ENCODE measurements around the gene ZCCHC14. TPM values are rescaled to one million over a fixed set of nuclear protein-coding genes. Genes with fewer than 3 reads are reported as not detected.
A peak's percentile ranks its signal among the peaks of the same experiment; 100 is the strongest.

The ZCCHC14 gene
- total RNA-seq, 1 donor from 2014 or later = 44.8 TPM

DNA sequence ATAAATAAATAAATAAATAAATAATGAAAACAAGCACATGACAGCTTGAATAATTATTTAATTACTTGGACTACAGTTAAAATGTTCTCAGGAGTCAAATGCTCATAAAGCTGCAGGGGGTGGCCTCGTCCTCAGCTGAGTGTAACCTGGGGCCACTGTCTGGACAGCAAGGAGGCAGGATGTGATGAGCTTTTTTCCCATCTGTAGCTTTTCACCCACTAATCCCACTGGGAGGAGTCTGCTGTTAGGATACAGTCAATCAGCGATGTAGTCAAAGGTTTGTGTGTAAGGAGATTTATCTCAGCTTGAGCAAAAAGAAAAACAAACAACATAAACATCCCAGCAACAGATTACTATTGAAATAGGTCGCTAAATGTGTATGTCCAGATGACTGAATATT lies 22.5 kb downstream of the ZCCHC14 start:
- peak overlapping the region; percentile 91 for H3K27ac Mint-ChIP-seq (ENCODE audit: unreplicated experiment)
- DNase-seq (ENCODE audit: extremely low spot score, unreplicated experiment) = no peak
- H3K9me3 Mint-ChIP-seq (ENCODE audit: unreplicated experiment) = no peaks in the 10 kb centered on the region
- H3K36me3 Mint-ChIP-seq (ENCODE audit: unreplicated experiment) = peaks cover 11% of the 10 kb centered on the region
- no peaks in the 10 kb centered on the region for H3K27me3 Mint-ChIP-seq (ENCODE audit: unreplicated experiment)
- no peak overlapping the region for H3K4me3 Mint-ChIP-seq (ENCODE audit: unreplicated experiment)
- TF ChIP-seq, protein P1, sequence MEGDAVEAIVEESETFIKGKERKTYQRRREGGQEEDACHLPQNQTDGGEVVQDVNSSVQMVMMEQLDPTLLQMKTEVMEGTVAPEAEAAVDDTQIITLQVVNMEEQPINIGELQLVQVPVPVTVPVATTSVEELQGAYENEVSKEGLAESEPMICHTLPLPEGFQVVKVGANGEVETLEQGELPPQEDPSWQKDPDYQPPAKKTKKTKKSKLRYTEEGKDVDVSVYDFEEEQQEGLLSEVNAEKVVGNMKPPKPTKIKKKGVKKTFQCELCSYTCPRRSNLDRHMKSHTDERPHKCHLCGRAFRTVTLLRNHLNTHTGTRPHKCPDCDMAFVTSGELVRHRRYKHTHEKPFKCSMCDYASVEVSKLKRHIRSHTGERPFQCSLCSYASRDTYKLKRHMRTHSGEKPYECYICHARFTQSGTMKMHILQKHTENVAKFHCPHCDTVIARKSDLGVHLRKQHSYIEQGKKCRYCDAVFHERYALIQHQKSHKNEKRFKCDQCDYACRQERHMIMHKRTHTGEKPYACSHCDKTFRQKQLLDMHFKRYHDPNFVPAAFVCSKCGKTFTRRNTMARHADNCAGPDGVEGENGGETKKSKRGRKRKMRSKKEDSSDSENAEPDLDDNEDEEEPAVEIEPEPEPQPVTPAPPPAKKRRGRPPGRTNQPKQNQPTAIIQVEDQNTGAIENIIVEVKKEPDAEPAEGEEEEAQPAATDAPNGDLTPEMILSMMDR (IDR thresholded peaks at IDR 0.05) = no peak
- peaks cover 81% of the 10 kb centered on the region for H3K4me1 Mint-ChIP-seq (ENCODE audit: unreplicated experiment)

GRCh38 chr16:87469169-87469568 lies 23.7 kb downstream of the ZCCHC14 start:
- Mint-ChIP-seq H3K27me3 (ENCODE audit: unreplicated experiment) (no peaks in the 10 kb centered on the region), H3K9me3 (ENCODE audit: unreplicated experiment) (no peaks in the 10 kb centered on the region), H3K4me1 (ENCODE audit: unreplicated experiment) (peaks cover 82% of the 10 kb centered on the region), H3K36me3 (ENCODE audit: unreplicated experiment) (peaks cover 3% of the 10 kb centered on the region), H3K27ac (ENCODE audit: unreplicated experiment) (no peak overlapping the region), H3K4me3 (ENCODE audit: unreplicated experiment) (no peak overlapping the region)
- TF ChIP-seq, protein P1 (IDR thresholded peaks at IDR 0.05) = no peak
- DNase-seq (ENCODE audit: extremely low spot score, unreplicated experiment) = no peak

- Mint-ChIP-seq H3K4me1 (ENCODE audit: unreplicated experiment) (peaks cover 86% of the 10 kb centered on the region), H3K27ac (ENCODE audit: unreplicated experiment) (no peak overlapping the region), H3K4me3 (ENCODE audit: unreplicated experiment) (no peak overlapping the region), H3K27me3 (ENCODE audit: unreplicated experiment) (no peaks in the 10 kb centered on the region), H3K9me3 (ENCODE audit: unreplicated experiment) (no peaks in the 10 kb centered on the region), H3K36me3 (ENCODE audit: unreplicated experiment) (no peaks in the 10 kb centered on the region)
- TF ChIP-seq, protein P1 (IDR thresholded peaks at IDR 0.05) = no peak
- no peak for DNase-seq (ENCODE audit: extremely low spot score, unreplicated experiment)
Observed at GRCh38 chr16:87468550-87468949, 24.3 kb downstream of the ZCCHC14 start.

- no peak overlapping the region for H3K4me3 Mint-ChIP-seq (ENCODE audit: unreplicated experiment)
- H3K27ac Mint-ChIP-seq (ENCODE audit: unreplicated experiment) = no peak overlapping the region
- TF ChIP-seq, protein P1 (IDR thresholded peaks at IDR 0.05) = no peak
- H3K4me1 Mint-ChIP-seq (ENCODE audit: unreplicated experiment) = peaks cover 85% of the 10 kb centered on the region
- H3K9me3 Mint-ChIP-seq (ENCODE audit: unreplicated experiment) = no peaks in the 10 kb centered on the region
- H3K27me3 Mint-ChIP-seq (ENCODE audit: unreplicated experiment) = no peaks in the 10 kb centered on the region
- DNase-seq (ENCODE audit: extremely low spot score, unreplicated experiment) = no peak
- H3K36me3 Mint-ChIP-seq (ENCODE audit: unreplicated experiment) = no peaks in the 10 kb centered on the region
Observed at GRCh38 chr16:87466975-87467501, 25.8 kb downstream of the ZCCHC14 start.

DNA sequence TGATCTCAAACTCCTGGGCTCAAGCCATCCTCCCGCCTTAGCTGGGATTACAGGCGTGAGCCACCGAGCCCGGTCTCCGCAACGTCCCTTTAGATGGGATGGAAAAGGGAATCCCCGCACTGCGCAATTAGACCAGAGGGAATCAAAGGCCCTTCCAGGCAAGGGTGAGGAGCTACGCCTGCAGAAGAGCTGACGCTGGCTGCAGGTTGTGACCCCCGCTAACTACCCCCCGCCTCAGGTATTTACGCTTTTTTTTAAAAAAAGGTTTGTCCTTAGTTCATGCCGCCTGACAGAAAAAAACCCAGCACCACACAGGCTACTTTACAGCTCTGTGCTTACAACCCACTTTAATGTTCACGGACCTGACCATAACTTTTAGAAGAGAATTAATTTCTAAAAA lies 26.9 kb downstream of the ZCCHC14 start:
- DNase-seq (ENCODE audit: extremely low spot score, unreplicated experiment) = no peak
- H3K36me3 Mint-ChIP-seq (ENCODE audit: unreplicated experiment) = peaks cover under 1% of the 10 kb centered on the region
- H3K27me3 Mint-ChIP-seq (ENCODE audit: unreplicated experiment) = no peaks in the 10 kb centered on the region
- H3K4me3 Mint-ChIP-seq (ENCODE audit: unreplicated experiment) = no peak overlapping the region
- peak overlapping the region; percentile 97 for H3K27ac Mint-ChIP-seq (ENCODE audit: unreplicated experiment)
- peaks cover 85% of the 10 kb centered on the region for H3K4me1 Mint-ChIP-seq (ENCODE audit: unreplicated experiment)
- TF ChIP-seq, protein P1 (IDR thresholded peaks at IDR 0.05) = no peak
- no peaks in the 10 kb centered on the region for H3K9me3 Mint-ChIP-seq (ENCODE audit: unreplicated experiment)

Measured in osteocyte (in vitro differentiated cells).